Neuronal stem cell (in vitro differentiated cells): ENCODE results near the gene ALLC.

Experiments used
- DNase-seq: peaks from one replicate; pipeline ENCODE4 v3.0.0-alpha.2; 2013; ENCODE audit warnings: low spot score
- H2AFZ ChIP-seq: one replicate; pipeline ENCODE4 v1.6.1; 2013; ENCODE audit warnings: mild to moderate bottlenecking, low read length, inconsistent platforms
- H2AK5ac ChIP-seq: 2 replicates; pipeline ENCODE4 v1.6.1; 2013; ENCODE audit warnings: low read depth, mild to moderate bottlenecking, inconsistent platforms, low read length, moderate library complexity, mixed read lengths
- H2BK120ac ChIP-seq: 2 replicates; pipeline ENCODE4 v1.6.1; 2013; ENCODE audit warnings: low read depth, mild to moderate bottlenecking, inconsistent platforms, low read length, moderate library complexity, mixed read lengths
- H2BK12ac ChIP-seq: one replicate; pipeline ENCODE4 v1.6.1; 2013; ENCODE audit warnings: low read length, inconsistent platforms
- H2BK15ac ChIP-seq: 2 replicates; pipeline ENCODE4 v1.6.1; 2013; ENCODE audit warnings: mild to moderate bottlenecking, low read length, inconsistent platforms, mixed read lengths
- H2BK5ac ChIP-seq: one replicate; pipeline ENCODE4 v1.6.1; 2013; ENCODE audit warnings: inconsistent platforms, mild to moderate bottlenecking, low read length, moderate library complexity
- H3K14ac ChIP-seq: one replicate; pipeline ENCODE4 v1.6.1; 2013; ENCODE audit warnings: low read length, inconsistent platforms
- H3K18ac ChIP-seq: 2 replicates; pipeline ENCODE4 v1.6.1; 2013; ENCODE audit warnings: low read length, inconsistent platforms
- H3K23ac ChIP-seq: 2 replicates; pipeline ENCODE4 v1.6.1; 2013; ENCODE audit warnings: low read depth, mild to moderate bottlenecking, mixed read lengths, low read length, inconsistent platforms; ENCODE audit not compliant: poor library complexity
- H3K27ac ChIP-seq: replicated peaks from 3 replicates; pipeline ENCODE4 v1.5.1; 2013; ENCODE audit warnings: low read length, inconsistent platforms
- H3K27me3 ChIP-seq, 3 experiments: 2 replicates each; pipeline ENCODE4 v1.6.1; 2013; ENCODE audit warnings: low read length in 3 of 3, mild to moderate bottlenecking in 2 of 3, inconsistent platforms in 1 of 3, low read depth in 1 of 3, mixed read lengths in 1 of 3, moderate library complexity in 1 of 3; ENCODE audit not compliant: control insufficient read depth in 3 of 3, insufficient read depth in 3 of 3
- H3K36me3 ChIP-seq, 2 donors: replicated peaks in 1 of 2; 2 replicates each; pipeline ENCODE4 v1.6.1; 2013; ENCODE audit warnings: low read length in 2 of 2; ENCODE audit not compliant: control insufficient read depth in 2 of 2, insufficient read depth in 2 of 2
- H3K4ac ChIP-seq: 2 replicates; pipeline ENCODE4 v1.6.1; 2013; ENCODE audit warnings: inconsistent platforms, mild to moderate bottlenecking, low read length, moderate library complexity
- H3K4me1 ChIP-seq, 2 donors: 1 replicate in 1 of 2; 2 replicates in 1 of 2; pipeline ENCODE4 v1.6.1; 2013; ENCODE audit warnings: low read length in 2 of 2, low read depth in 1 of 2; ENCODE audit not compliant: control insufficient read depth in 2 of 2, insufficient read depth in 1 of 2
- H3K4me2 ChIP-seq: one replicate; pipeline ENCODE4 v1.6.1; 2013; ENCODE audit warnings: mild to moderate bottlenecking, low read length, inconsistent platforms; ENCODE audit not compliant: insufficient read depth, poor library complexity, severe bottlenecking
- H3K4me3 ChIP-seq, 2 donors: 2 replicates each; pipeline ENCODE4 v1.5.1; 2013; ENCODE audit warnings: low read length in 2 of 2, mild to moderate bottlenecking in 2 of 2, inconsistent platforms in 1 of 2, moderate library complexity in 1 of 2
- H3K79me1 ChIP-seq: one replicate; pipeline ENCODE4 v1.6.1; 2013; ENCODE audit warnings: low read depth, mild to moderate bottlenecking, inconsistent platforms, low read length, moderate library complexity
- H3K9ac ChIP-seq: one replicate; pipeline ENCODE4 v1.6.1; 2013; ENCODE audit warnings: mild to moderate bottlenecking, low read depth, low read length, inconsistent platforms; ENCODE audit not compliant: poor library complexity
- H3K9me3 ChIP-seq, 2 donors: replicated peaks in 1 of 2; 2 replicates each; pipeline versions ENCODE3 to v1.6.1; 2013; ENCODE audit warnings: low read length in 2 of 2, mild to moderate bottlenecking in 2 of 2, inconsistent platforms in 1 of 2, low read depth in 1 of 2, mixed read lengths in 1 of 2, moderate library complexity in 1 of 2; ENCODE audit not compliant: control insufficient read depth in 2 of 2, insufficient read depth in 1 of 2
- H4K8ac ChIP-seq: one replicate; pipeline ENCODE4 v1.6.1; 2013; ENCODE audit warnings: low read depth, mild to moderate bottlenecking, inconsistent platforms, low read length, moderate library complexity
- H4K91ac ChIP-seq: one replicate; pipeline ENCODE4 v1.6.1; 2013; ENCODE audit warnings: low read length, low read depth, mild to moderate bottlenecking, inconsistent platforms; ENCODE audit not compliant: poor library complexity
- WGBS, 2 donors: extraction: QIAGEN DNeasy Blood & Tissue Kit; methylation state at CpG; one replicate each; pipeline ENCODE4 v1.1.7; 2013; ENCODE audit warnings: missing lambda C conversion rate in 2 of 2, mixed read lengths in 1 of 2; ENCODE audit not compliant: insufficient read length in 2 of 2, insufficient replicate concordance in 1 of 2; ENCODE audit errors: extremely low coverage in 2 of 2; 5-methylcytosine and 5-hydroxymethylcytosine counted together

The ALLC gene

DNA sequence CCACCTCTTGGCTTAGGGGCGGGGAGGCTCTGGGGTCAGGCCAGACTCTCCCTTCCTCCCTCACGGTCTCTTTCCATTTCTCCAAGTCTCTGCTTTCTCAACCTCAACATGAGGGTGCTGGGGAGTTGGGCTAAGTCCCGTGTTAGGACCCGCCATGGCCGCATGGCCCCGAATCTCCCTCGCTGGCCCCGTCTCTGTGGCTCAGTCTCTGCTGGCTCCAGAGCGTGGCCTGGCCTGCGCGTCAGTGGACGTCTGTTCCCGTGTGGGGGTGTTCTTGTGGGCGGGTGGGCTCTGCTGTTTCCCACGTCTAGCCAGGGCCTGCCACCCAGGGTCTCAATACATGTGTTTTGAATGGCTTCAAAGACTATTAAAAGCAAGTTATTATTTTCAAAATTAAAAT lies 12.4 kb downstream of the ALLC start:
- no CpG with 5 or more reads among the region's 15 CpGs for WGBS, 2 donors
- H2BK15ac ChIP-seq: no peak overlapping the region
- no peak overlapping the region for H2BK120ac ChIP-seq
- H3K36me3 ChIP-seq: no peaks in the 10 kb centered on the region
- no peaks in the 10 kb centered on the region for H3K9me3 ChIP-seq
- no peak overlapping the region for H3K4me3 ChIP-seq
- no peak overlapping the region for H2BK5ac ChIP-seq
- no peak overlapping the region for H3K27ac ChIP-seq
- H3K23ac ChIP-seq: no peak overlapping the region
- DNase-seq: no peak
- H3K4me1 ChIP-seq: no peaks in the 10 kb centered on the region
- H2AK5ac ChIP-seq: no peak overlapping the region
- no peak overlapping the region for H3K14ac ChIP-seq
- no peak overlapping the region for H4K91ac ChIP-seq
- no peak overlapping the region for H2BK12ac ChIP-seq
- no peak overlapping the region for H4K8ac ChIP-seq
- no peak overlapping the region for H2AFZ ChIP-seq
- H3K4ac ChIP-seq: no peak overlapping the region
- H3K18ac ChIP-seq: peak overlapping the region; percentile 64
- no peak overlapping the region for H3K9ac ChIP-seq
- H3K4me2 ChIP-seq: no peak overlapping the region
- no peaks in the 10 kb centered on the region for H3K27me3 ChIP-seq
- no peaks in the 10 kb centered on the region for H3K79me1 ChIP-seq

DNA sequence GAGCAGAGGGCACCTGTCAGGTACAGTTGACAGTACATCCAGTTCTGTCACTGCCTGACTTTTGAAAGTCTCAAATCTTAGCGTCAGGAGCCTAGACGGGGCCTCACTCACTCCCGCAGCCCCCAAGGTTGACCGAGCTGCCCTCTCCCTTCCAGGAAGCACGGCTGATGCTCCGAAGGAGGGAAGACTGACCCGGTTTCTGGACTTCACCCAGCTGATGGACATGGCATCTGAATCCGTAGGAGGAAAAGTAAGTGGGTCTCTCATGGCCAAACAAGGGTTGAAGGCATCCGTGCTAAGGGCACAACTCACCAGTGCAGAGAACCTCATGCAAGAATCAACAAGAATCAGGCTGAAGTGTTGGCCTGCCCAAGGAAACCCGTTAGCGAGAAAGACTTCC lies 12.9 kb downstream of the ALLC start:
- H2AFZ ChIP-seq: no peak overlapping the region
- H3K27ac ChIP-seq: no peak overlapping the region
- H3K4me2 ChIP-seq: no peak overlapping the region
- H3K9me3 ChIP-seq: no peaks in the 10 kb centered on the region
- H3K36me3 ChIP-seq: no peaks in the 10 kb centered on the region
- H4K8ac ChIP-seq: no peak overlapping the region
- no peak overlapping the region for H2BK5ac ChIP-seq
- H2BK15ac ChIP-seq: peak overlapping the region; percentile 83
- no peak overlapping the region for H2BK12ac ChIP-seq
- H3K18ac ChIP-seq: peak overlapping the region; percentile 70
- H3K4me1 ChIP-seq: no peaks in the 10 kb centered on the region
- no peak overlapping the region for H3K23ac ChIP-seq
- no peak overlapping the region for H2AK5ac ChIP-seq
- no peaks in the 10 kb centered on the region for H3K27me3 ChIP-seq
- H3K4ac ChIP-seq: no peak overlapping the region
- H3K9ac ChIP-seq: no peak overlapping the region
- no peak overlapping the region for H3K14ac ChIP-seq
- no CpG with 5 or more reads among the region's 11 CpGs for WGBS, 2 donors
- H2BK120ac ChIP-seq: no peak overlapping the region
- no peak for DNase-seq
- H3K79me1 ChIP-seq: no peaks in the 10 kb centered on the region
- H3K4me3 ChIP-seq: no peak overlapping the region
- no peak overlapping the region for H4K91ac ChIP-seq

DNA sequence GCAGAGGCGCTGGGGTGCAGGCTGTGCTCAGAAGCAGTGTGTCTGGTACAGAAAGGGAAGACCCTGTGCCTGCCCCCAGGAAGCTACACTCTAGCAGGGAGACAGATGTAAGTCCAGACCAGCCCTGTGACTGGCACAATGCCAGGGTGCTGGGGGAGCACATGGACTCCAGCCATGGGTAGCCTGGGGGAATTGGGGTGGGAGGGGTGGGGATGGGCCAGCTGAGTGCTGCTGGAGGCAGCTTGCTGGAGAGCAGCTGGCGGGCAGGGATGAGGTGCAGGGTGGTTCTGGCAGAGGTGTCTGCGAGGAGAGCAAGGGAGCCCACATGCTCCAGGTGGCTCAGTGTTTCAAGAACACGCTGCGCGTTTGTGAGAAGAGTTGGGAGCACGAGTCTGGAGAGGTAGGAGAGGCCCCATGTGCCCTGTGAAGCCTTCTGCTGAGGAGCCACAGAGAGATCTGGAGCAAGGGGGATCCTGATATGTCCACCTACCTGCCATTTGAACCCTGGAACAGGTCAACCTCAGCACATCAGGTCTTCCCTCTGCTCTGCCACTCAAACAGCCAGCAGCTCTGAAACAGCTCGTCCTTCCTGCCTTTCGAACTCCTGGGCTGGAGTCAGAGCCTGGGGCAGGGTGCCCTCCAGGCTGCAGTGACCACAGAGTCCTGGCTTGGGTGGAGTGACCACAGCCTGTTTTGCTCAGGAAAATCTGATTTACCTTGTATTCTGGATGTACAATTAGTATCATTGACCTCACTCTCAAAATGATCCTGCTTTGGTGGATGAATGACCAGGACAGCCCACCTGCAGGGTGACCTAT lies 15.1 kb downstream of the ALLC start:
- H4K8ac ChIP-seq: peak overlapping the region; percentile 43

DNA sequence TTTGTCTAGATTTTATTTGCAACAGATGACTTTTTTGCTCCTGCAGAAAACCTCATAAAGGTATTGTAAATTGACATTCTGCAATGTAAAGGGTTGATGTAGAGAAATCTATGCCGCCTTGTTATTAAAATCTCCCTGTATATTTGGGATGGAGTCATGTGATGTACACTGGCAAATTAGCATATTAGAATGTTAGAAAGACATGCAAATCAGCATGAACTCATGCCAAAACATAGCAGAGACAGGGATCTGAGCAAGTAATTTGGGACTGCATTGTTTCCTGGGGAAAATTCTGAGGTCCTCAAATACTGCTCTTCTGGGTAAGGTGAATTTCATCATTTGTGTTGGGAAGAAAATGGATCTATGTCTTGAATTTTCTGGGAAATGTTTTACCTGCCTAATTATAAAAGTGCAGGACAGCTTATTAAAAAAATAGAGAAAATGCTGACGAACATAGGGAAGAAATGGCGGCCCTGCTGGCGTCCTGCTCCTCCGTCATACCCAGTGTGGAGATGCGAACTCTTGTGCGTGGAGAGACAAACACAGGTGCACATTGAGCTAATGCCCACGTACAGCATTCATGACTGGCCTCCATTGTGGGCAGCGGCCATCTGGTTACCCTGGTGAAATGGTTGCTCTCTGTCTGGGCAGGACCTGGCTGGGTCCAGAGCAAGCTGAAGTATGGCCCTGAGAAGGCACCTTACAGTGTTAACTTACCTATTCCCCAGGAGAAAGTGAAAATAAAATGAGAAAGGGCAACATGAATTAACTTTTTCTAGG lies 16.3 kb downstream of the ALLC start:
- H3K27ac ChIP-seq: no peak overlapping the region
- no peak overlapping the region for H3K4ac ChIP-seq
- peak overlapping the region; percentile 33 for H3K18ac ChIP-seq
- H3K79me1 ChIP-seq: no peaks in the 10 kb centered on the region
- H2AK5ac ChIP-seq: no peak overlapping the region
- no peak overlapping the region for H2BK12ac ChIP-seq
- peak overlapping the region; percentile 76 for H3K23ac ChIP-seq
- no peak overlapping the region for H3K4me2 ChIP-seq
- H3K36me3 ChIP-seq: no peaks in the 10 kb centered on the region
- no peak overlapping the region for H4K91ac ChIP-seq
- H3K27me3 ChIP-seq: peaks cover 0 to 1% (median 0%) of the 10 kb centered on the region in 3 experiments
- H3K14ac ChIP-seq: no peak overlapping the region
- H3K9ac ChIP-seq: no peak overlapping the region
- WGBS, 2 donors: no CpG with 5 or more reads among the region's 9 CpGs
- no peak overlapping the region for H2BK5ac ChIP-seq
- no peaks in the 10 kb centered on the region for H3K9me3 ChIP-seq
- no peak overlapping the region for H2BK15ac ChIP-seq
- no peak overlapping the region for H3K4me3 ChIP-seq
- no peak overlapping the region for H2BK120ac ChIP-seq
- DNase-seq: no peak
- H2AFZ ChIP-seq: no peak overlapping the region
- no peaks in the 10 kb centered on the region for H3K4me1 ChIP-seq
- H4K8ac ChIP-seq: no peak overlapping the region

More for the DNA sequence above, 15.1 kb downstream of the ALLC start:
- Histone ChIP-seq H3K4me2 (no peak overlapping the region), H3K27ac (no peak overlapping the region), H4K91ac (no peak overlapping the region), H2BK12ac (no peak overlapping the region), H2AK5ac (peak overlapping the region; percentile 85), H3K36me3 (no peaks in the 10 kb centered on the region), H3K4me1 (no peaks in the 10 kb centered on the region), H3K27me3 (no peaks in the 10 kb centered on the region), H3K14ac (no peak overlapping the region), H3K9ac (no peak overlapping the region), H3K18ac (peak overlapping the region; percentile 38), H3K4me3 (peak overlapping the region in 1 of 2 donors; percentile 30), H3K4ac (no peak overlapping the region), H2AFZ (no peak overlapping the region), H3K23ac (no peak overlapping the region), H3K79me1 (no peaks in the 10 kb centered on the region), H3K9me3 (no peaks in the 10 kb centered on the region), H2BK120ac (no peak overlapping the region), H2BK5ac (no peak overlapping the region), H2BK15ac (peak overlapping the region; percentile 75)
- no CpG with 5 or more reads among the region's 9 CpGs for WGBS, 2 donors
- DNase-seq: no peak
